HG03432 (cell line): Measurements from ENCODE around the gene SORL1-AS1.
A peak's percentile ranks its signal among the peaks of the same experiment; 100 is the strongest.

Experiments
- ATAC-seq: cut with Tn5 transposase; IDR thresholded peaks from one replicate; pipeline ENCODE4 v1.9.1; 2021; ENCODE audit warnings: mild to moderate bottlenecking, moderate library complexity; ENCODE audit not compliant: unreplicated experiment

Gene SORL1-AS1

GRCh38 chr11:121452609-121453150, at the start of gene SORL1-AS1:
SORL1-AS1 (minus strand) TSS chr11:121452967.
- peak; percentile 25 for ATAC-seq

DNA sequence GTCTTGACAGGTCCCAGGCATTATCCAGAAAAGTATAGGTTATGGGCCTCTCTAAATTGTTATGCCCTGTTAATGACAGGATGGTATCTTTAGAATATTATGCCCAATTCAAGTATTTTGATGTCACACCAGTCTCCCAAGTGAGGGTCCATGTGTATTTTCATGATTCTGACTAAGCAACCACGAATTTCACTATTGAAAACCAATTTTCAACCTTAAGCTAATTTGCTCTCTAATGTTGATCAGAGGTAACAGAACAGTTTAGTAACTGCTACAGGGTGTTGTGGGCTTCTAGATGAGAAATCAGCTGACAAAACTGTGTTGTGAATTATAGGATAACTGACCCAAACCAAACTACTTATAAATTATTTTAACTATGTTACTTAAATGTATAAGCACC, 48.0 kb upstream of the SORL1-AS1 start:
- ATAC-seq, result no peak

DNA sequence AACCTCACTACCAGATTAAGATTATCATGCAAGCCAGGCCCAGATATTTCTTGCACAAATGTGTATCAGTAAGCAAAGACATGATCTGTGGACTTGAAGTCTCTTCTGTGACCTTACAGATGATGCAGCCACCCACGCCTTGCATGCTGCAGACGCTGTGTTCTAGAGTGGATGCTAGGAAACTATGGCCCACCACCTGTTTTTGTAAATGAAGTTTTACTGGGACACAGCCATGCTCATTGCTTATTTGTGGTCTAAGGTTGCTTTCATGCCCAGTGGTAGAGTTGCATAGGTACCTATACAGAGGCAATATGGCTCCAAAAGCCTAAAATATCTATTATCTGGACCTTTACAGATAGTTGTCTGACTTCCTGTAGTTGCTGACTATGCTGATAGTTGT, 47.5 kb upstream of the SORL1-AS1 start:
- no peak for ATAC-seq

DNA sequence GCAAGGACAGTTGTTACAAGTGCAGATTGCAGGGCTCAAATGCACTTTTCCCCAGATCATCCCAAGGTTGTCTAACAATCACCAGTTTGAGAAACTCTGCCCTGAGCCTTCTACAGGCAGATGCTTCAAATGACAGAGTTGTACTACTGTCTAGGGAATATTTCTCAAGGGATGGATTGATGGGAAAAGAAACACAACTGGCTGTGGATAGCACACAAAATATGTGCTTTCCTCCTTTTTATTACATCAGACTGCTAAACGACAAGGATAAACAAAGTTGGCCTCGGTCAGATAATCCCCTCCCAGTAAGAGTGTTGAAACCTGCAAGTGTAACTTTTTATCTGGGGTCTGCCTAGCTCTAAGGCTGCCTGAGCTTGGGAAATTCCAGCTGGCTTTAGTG, 46.6 kb upstream of the SORL1-AS1 start:
- ATAC-seq, result no peak

GRCh38 chr11:121497176-121497998, 44.6 kb upstream of the SORL1-AS1 start:
- ATAC-seq, result no peak

GRCh38 chr11:121494355-121495099, 41.8 kb upstream of the SORL1-AS1 start:
- peak; percentile 83 for ATAC-seq

GRCh38 chr11:121489823-121490222, 37.1 kb upstream of the SORL1-AS1 start:
- no peak for ATAC-seq

DNA sequence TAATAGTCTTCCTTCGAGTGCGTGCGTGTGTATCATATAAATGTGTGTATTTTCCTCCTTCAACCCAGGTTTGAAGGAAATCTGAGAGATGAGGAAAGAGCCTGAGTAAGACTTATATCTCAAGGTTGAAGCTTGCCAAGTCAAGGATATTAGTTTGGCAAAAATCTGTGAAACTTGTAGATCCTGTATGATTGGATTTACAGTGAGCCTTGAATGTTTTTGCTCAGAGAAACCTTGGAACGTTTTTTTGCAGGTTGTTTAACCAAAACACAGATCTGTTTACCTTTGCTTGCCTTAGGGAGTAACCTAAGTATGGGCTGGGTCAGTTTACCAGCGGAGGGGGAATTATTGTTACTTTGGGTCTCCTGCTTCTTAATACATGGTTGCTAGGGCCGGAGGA, 35.9 kb upstream of the SORL1-AS1 start:
- no peak for ATAC-seq

- no peak for ATAC-seq
Observed at GRCh38 chr11:121488170-121488569, 35.4 kb upstream of the SORL1-AS1 start.

DNA sequence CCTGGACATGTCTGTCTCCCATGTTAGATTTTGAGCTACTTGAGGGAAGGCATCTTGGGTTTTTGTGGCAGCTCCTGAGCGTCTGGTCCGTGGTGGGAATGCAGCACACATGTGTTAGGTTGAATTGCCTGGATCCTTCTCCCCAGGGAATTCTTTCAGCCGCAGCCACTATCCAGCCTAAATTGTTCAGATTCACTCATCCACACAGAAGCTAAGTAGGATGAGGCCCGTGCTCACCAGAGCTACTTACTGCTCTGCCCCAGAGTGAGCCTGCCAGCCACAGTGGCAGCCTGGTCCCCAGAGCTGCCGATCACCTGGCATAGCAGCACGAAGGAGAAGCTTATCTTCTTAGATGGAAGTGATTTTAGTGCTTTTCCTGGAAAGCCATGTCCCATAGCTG, 34.4 kb upstream of the SORL1-AS1 start:
- no peak for ATAC-seq

DNA sequence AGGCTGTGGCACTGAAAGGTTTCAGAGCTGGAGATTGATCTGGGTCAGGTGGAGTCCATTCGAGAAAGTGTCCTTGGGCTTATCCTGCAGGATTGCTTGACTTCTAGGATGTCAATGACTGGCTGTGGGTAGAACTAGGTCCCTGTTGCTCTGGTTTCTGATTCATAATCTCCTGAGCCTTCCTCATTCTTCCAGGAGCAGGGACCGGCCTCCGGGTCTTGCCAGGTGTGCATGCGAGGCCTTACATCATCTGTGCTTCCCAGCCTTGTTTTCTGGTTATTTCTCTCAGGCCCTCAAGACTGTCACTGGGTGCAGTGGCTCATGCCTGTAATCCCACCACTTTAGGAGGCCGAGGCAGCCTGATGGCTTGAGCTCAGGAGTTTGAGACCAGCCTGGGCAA, 33.3 kb upstream of the SORL1-AS1 start:
- ATAC-seq, result no peak

DNA sequence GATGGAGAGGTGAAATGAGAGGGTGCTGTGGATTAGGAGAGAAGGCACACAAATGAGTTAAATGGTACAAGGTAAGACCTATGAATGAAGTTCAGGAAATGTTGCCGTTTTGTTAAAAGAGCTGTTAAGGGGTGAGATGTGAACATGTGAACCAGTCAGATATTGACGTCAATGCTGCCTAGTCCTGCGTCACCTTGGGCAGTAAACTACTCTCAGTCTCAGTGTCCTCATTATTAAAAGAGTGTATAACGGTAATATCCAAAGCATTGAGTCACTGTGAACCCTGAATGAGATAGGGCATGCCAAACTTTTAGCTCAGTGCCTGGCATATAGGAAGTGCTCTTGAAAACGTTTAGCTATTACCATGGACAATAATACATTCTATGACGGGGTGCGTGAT, 32.4 kb upstream of the SORL1-AS1 start:
- ATAC-seq, result no peak

GRCh38 chr11:121483805-121484480, 31.2 kb upstream of the SORL1-AS1 start:
- ATAC-seq, result no peak

GRCh38 chr11:121482231-121483129, 29.7 kb upstream of the SORL1-AS1 start:
- ATAC-seq, result peak; percentile 93

DNA sequence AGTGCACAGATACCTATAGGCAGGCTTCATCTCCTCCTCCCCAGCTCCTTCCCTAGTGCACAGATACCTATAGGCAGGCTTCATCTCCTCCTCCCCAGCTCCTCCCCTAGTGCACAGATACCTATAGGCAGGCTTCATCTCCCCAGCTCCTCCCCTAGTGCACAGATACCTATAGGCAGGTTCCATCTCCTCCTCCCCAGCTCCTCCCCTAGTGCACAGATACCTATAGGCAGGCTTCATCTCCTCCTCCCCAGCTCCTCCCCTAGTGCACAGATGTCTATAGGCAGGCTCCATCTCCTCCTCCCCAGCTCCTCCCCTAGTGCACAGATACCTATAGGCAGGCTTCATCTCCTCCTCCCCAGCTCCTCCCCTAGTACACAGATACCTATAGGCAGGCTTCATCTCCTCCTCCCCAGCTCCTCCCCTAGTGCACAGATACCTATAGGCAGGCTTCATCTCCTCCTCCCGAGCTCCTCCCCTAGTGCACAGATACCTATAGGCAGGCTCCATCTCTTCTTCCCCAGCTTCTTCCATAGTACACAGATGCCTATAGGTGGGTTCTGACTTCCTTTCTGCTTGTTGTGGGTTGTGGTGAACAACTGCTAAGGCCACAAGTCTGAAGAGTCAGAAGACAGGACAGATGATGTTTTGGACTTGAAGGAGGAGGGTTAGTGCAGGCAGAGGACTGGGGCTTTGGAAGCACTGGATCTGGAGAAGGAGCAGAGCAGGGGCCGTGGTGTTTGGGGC, 28.9 kb upstream of the SORL1-AS1 start:
- peak; percentile 56 for ATAC-seq

- no peak for ATAC-seq
Observed at GRCh38 chr11:121479698-121480238, 27.0 kb upstream of the SORL1-AS1 start.

DNA sequence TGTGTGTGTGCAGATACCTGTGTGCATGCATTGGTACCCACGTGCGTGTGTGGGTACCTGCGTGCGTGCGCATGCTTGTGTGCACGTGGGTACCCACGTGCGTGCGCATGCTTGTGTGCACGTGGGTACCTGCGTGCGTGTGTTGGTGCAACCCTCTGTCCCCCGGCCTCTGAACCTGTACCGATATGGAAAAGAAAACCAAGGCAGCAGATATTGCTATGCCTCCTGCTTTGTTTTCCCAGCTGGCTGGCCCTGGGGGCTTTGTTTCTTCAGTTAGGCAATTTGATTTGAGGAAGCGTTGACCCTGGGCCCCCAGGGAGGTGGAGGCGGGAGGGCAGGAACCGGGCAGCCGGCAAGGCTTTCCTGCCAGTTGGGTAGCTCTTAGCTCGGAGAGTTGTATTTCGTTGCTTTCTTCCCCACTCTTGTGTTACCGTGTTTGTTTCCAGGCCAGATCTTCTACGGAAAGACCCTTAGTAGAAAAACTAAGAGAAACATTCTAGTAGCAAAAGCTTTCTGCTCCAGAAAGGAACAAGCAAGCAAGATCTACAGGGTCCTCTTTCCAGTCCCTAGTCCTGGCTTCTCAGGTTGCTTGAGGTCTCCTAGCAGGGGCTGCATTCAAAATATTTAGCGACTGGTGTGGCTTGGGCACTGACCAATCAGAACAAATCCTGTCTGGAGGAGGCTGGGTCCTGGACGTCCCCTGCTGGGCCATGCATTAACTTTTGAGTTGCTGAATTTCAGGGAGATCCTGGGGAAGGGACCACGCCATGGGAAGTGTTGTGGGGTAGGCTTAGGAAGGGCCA, 26.3 kb upstream of the SORL1-AS1 start:
- no peak for ATAC-seq

DNA sequence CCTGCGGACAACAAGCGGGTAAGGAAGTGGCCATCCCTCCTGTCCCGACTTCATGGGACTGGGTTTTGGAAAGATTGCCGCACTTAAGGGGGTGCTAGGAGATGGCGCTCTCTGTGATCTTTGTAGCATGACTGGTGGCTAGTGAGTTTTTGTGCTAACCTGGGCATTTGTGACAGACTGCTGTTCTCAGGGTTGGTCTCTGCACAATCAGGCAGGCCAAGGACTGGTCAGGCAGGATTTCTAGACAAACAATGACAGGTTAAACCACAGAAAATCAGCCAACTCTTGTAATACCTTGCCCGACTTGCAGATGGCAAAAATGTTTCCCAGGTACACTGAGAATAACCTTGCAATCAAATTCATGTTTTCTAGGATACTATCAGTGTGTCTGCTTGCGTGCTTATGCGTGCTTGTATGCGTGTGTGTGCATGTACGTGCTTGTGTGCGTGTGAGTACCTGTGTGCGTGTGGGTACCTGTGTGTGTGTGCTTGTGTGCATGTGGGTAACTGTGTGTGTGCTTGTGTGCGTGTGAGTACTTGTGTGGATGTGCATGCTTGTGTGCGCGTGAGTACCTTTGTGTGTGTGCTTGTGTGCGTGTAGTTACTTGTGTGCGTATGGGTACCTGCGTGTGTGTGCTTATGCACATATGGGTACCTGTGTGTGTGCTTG, 25.6 kb upstream of the SORL1-AS1 start:
- no peak for ATAC-seq
